ENCODE measurements around the gene BCOR.

DNA sequence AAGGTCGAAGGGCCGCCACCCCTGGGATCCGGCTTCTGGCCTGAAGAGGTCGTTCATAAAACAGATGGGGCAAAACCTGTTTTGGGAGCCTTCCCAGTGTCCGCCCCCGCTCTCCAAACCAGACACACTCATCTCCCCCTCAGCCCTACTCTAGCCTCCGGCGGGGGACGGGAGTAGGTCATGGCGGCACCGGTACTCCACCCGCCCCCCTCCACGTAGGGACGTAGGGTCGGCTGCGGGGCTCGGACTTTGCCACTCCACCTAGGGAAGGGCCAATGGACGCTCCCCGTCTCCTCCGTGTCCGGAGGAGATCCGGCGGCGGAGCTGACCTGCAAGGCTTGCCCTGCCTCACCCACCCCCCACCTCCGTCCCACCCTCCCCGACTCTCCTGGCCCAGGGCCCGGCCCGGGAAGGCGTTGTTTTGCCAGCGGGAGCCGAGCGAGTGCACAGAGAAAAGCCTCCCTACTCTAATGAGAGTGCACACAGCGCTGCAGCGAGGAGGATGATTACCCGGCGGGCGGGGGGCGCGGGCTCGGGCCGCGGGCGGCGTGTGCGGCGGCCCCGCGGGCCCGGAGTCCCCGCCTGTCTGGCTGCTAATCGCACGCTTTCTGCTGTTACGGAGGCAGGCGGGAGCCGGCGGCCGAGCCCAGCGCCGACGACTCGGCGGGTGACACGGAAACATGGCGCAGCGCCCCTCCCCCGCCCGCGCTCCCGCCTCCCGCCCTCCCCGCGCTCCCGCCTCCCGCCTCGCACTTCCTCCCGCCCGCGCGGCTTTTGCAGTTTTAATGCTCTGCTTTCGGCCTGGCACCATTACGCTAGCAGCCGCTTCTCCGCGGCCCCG is 8.3 kb upstream of the BCOR start:
- TF ChIP-seq POLR2A (IDR thresholded peaks at IDR 0.05; ENCODE audit: low read depth, low read length) (no peak), POLR2AphosphoS5 (IDR thresholded peaks at IDR 0.05; ENCODE audit: low read depth, low read length) (no peak), TAF1 (IDR thresholded peaks at IDR 0.05; ENCODE audit: borderline replicate concordance, low read depth, low read length) (no peak)
